ENCODE results near the gene NCKAP5L. TPM values are rescaled to one million over a fixed set of nuclear protein-coding genes. Genes with fewer than 3 reads are reported as not detected.

Gene NCKAP5L
- polyA plus RNA-seq, 3 donors = 3.7 to 14.9 (median 6.8) TPM

DNA sequence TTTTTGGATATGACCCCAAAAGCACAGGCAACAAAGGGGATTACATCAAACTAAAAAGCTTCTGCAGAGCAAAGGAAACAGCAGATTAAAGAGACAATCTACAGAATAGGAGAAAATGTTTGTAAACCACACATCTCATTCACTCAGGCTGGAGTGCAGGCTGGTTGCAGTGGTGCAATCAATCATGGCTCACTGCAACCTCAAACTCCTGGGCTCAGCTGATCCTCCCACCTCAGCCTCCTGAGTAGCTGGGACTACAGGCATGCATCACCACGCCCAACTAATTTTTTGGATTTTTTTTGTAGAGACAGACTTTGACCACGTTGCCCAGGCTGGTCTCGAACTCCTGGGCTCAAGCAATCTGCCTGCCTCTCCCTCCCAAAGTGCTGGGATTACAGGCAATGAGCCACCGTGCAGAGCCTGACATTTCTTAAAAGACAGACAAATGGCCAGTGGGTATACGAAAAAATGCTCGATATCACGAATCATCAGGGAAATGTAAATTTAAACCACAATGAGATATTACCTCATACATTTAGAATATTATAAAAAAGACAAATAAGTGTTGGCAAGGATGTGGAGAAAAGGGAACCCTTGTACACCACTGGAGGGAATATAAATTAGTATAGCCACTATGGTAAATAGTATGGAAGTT, 9.8 kb downstream of the NCKAP5L start:
- Histone ChIP-seq H3K4me2 (replicated peaks; ENCODE audit: extremely low read depth, low read length, poor library complexity, severe bottlenecking) (no peak overlapping the region), H3K4me1 (ENCODE audit: control insufficient read depth in 1 of 2, insufficient read depth in 2 of 2, low read length in 2 of 2) (peaks cover 35 to 48% of the 10 kb centered on the region in 2 donors), H3K36me3 (replicated peaks in 1 of 2; ENCODE audit: control insufficient read depth in 1 of 2, insufficient read depth in 2 of 2, low read length in 2 of 2) (peaks cover 5 to 35% of the 10 kb centered on the region in 2 donors), H4K20me1 (ENCODE audit: insufficient read depth, low read length) (peaks cover 15% of the 10 kb centered on the region), H3K9me3 (replicated peaks in 1 of 2; ENCODE audit: control insufficient read depth in 1 of 2, insufficient read depth in 1 of 2, low read length in 2 of 2) (no peaks in the 10 kb centered on the region), H3K4me3 (replicated peaks in 1 of 3; ENCODE audit: low read depth in 2 of 3, low read length in 3 of 3) (no peak overlapping the region), H3K27me3 (ENCODE audit: control insufficient read depth in 2 of 2, insufficient read depth in 2 of 2, low read length in 2 of 2) (no peaks in the 10 kb centered on the region), H3K9ac (ENCODE audit: insufficient read depth, low read length, poor library complexity, severe bottlenecking) (no peak overlapping the region), H3K27ac (ENCODE audit: low read depth in 1 of 2, low read length in 2 of 2) (no peak overlapping the region), H2AFZ (ENCODE audit: insufficient read depth, low read depth, low read length, poor library complexity, severe bottlenecking) (no peak overlapping the region), H3K79me2 (ENCODE audit: insufficient read depth, low read length) (peaks cover 14% of the 10 kb centered on the region)
- no peak for DNase-seq
- TF ChIP-seq CTCF (IDR thresholded peaks at IDR 0.05) = no peak
- Mint-ChIP-seq H3K4me1 (peaks cover 51% of the 10 kb centered on the region), H3K36me3 (peaks cover 31 to 54% of the 10 kb centered on the region in 2 donors), H3K27me3 (ENCODE audit: low read depth in 3 of 3) (peaks cover 0 to 2% (median 0%) of the 10 kb centered on the region in 3 donors), H3K4me3 (no peak overlapping the region), H3K9me3 (no peaks in the 10 kb centered on the region), H3K27ac (peak overlapping the region in 2 of 7 donors; percentile 41 to 51)
- intact Hi-C loops (cut with micrococcal nuclease) = no loop called here
- WGBS (ENCODE audit: insufficient coverage) = 86% methylated on average over 3 of the region's 7 CpGs

DNA sequence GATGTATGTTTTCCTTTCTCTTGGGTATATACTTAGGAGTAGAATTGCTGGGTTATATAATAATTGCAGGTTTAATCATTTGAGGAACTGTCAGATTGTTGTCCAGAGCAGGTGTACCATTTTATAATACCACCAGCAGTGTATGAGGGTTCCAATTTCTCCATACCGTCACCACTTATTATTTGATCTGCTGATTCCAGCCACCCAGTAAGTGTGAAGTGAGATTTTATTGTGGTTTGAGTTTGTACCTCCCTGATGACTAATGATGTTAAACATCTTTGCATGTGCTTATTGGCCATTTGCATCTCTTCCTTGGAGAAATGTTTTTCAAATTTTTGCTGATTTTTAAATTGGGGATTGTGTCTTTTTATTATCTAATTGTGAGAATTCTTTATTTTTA, 15.1 kb downstream of the NCKAP5L start:
- no CpG with 5 or more reads among the region's 1 CpG for WGBS (ENCODE audit: insufficient coverage)
- Histone ChIP-seq H3K9ac (ENCODE audit: insufficient read depth, low read length, poor library complexity, severe bottlenecking) (no peak overlapping the region), H2AFZ (ENCODE audit: insufficient read depth, low read depth, low read length, poor library complexity, severe bottlenecking) (no peak overlapping the region)

More for the DNA sequence above, 15.1 kb downstream of the NCKAP5L start:
- no peaks in the 10 kb centered on the region for H3K9me3 ChIP-seq (replicated peaks in 1 of 2; ENCODE audit: control insufficient read depth in 1 of 2, insufficient read depth in 1 of 2, low read length in 2 of 2)
- H3K4me3 ChIP-seq (replicated peaks in 1 of 3; ENCODE audit: low read depth in 2 of 3, low read length in 3 of 3) = no peak overlapping the region
- H3K9me3 Mint-ChIP-seq = no peaks in the 10 kb centered on the region
- no peak for TF ChIP-seq CTCF (IDR thresholded peaks at IDR 0.05)
- no peak overlapping the region for H3K4me3 Mint-ChIP-seq
- H4K20me1 ChIP-seq (ENCODE audit: insufficient read depth, low read length) = peaks cover 58% of the 10 kb centered on the region
- no peak overlapping the region for H3K4me2 ChIP-seq (replicated peaks; ENCODE audit: extremely low read depth, low read length, poor library complexity, severe bottlenecking)
- no peak overlapping the region for H3K27ac Mint-ChIP-seq
- no peak overlapping the region for H3K27ac ChIP-seq (ENCODE audit: low read depth in 1 of 2, low read length in 2 of 2)
- peaks cover 41 to 44% of the 10 kb centered on the region in 2 donors for H3K36me3 Mint-ChIP-seq
- H3K27me3 Mint-ChIP-seq (ENCODE audit: low read depth in 3 of 3) = no peaks in the 10 kb centered on the region
- H3K79me2 ChIP-seq (ENCODE audit: insufficient read depth, low read length) = peaks cover 35% of the 10 kb centered on the region
- H3K36me3 ChIP-seq (replicated peaks in 1 of 2; ENCODE audit: control insufficient read depth in 1 of 2, insufficient read depth in 2 of 2, low read length in 2 of 2) = peaks cover 8 to 34% of the 10 kb centered on the region in 2 donors
- intact Hi-C loops (cut with micrococcal nuclease) = no loop called here
- H3K4me1 ChIP-seq (ENCODE audit: control insufficient read depth in 1 of 2, insufficient read depth in 2 of 2, low read length in 2 of 2) = peaks cover 11% of the 10 kb centered on the region in 2 donors
- DNase-seq = no peak
- H3K27me3 ChIP-seq (ENCODE audit: control insufficient read depth in 2 of 2, insufficient read depth in 2 of 2, low read length in 2 of 2) = no peaks in the 10 kb centered on the region
- peaks cover 27% of the 10 kb centered on the region for H3K4me1 Mint-ChIP-seq

Data from CD14-positive monocyte (primary cell).